ENCODE data around the gene KDF1.
"Not testable (repeated sequence)": the region's sequence is repeated elsewhere in the genome, so short reads cannot be mapped to it uniquely, and the experiment has no call there.

The KDF1 gene

GRCh38 chr1:26951216-26951615 lies 9.1 kb downstream of the KDF1 start:
- peaks cover 20% of the 10 kb centered on the region for H3K27me3 ChIP-seq
- no peak for TF ChIP-seq CTCF (IDR thresholded peaks at IDR 0.05)
- no peaks in the 10 kb centered on the region for H3K4me1 ChIP-seq (ENCODE audit: control insufficient read depth in 1 of 2, insufficient read depth in 1 of 2, low read depth in 1 of 2, low read length in 1 of 2)
- H3K27ac ChIP-seq: no peak overlapping the region
- H3K9me3 ChIP-seq: no peaks in the 10 kb centered on the region
- H3K36me3 ChIP-seq: peaks cover 9% of the 10 kb centered on the region
- no peak overlapping the region for H3K4me3 ChIP-seq (ENCODE audit: low read depth in 1 of 2, low read length in 1 of 2)

GRCh38 chr1:26950602-26951001 lies 9.7 kb downstream of the KDF1 start:
- H3K27me3 ChIP-seq: peaks cover 14% of the 10 kb centered on the region
- H3K27ac ChIP-seq: no peak overlapping the region
- H3K9me3 ChIP-seq: no peaks in the 10 kb centered on the region
- no peaks in the 10 kb centered on the region for H3K4me1 ChIP-seq (ENCODE audit: control insufficient read depth in 1 of 2, insufficient read depth in 1 of 2, low read depth in 1 of 2, low read length in 1 of 2)
- no peak for TF ChIP-seq CTCF (IDR thresholded peaks at IDR 0.05)
- H3K36me3 ChIP-seq: peaks cover 15% of the 10 kb centered on the region
- no peak overlapping the region for H3K4me3 ChIP-seq (ENCODE audit: low read depth in 1 of 2, low read length in 1 of 2)

GRCh38 chr1:26949926-26950319 lies 10.3 kb downstream of the KDF1 start:
- Histone ChIP-seq H3K9me3 (no peaks in the 10 kb centered on the region), H3K27ac (no peak overlapping the region), H3K4me1 (ENCODE audit: control insufficient read depth in 1 of 2, insufficient read depth in 1 of 2, low read depth in 1 of 2, low read length in 1 of 2) (no peaks in the 10 kb centered on the region), H3K27me3 (peaks cover 7% of the 10 kb centered on the region), H3K36me3 (peaks cover 22% of the 10 kb centered on the region), H3K4me3 (ENCODE audit: low read depth in 1 of 2, low read length in 1 of 2) (no peak overlapping the region)
- no peak for TF ChIP-seq CTCF (IDR thresholded peaks at IDR 0.05)

GRCh38 chr1:26949266-26949925 lies 10.9 kb downstream of the KDF1 start:
- Histone ChIP-seq H3K27ac (no peak overlapping the region), H3K36me3 (peaks cover 27% of the 10 kb centered on the region), H3K27me3 (peaks cover 7% of the 10 kb centered on the region), H3K4me1 (ENCODE audit: control insufficient read depth in 1 of 2, insufficient read depth in 1 of 2, low read depth in 1 of 2, low read length in 1 of 2) (no peaks in the 10 kb centered on the region), H3K4me3 (ENCODE audit: low read depth in 1 of 2, low read length in 1 of 2) (no peak overlapping the region), H3K9me3 (no peaks in the 10 kb centered on the region)
- no peak for TF ChIP-seq CTCF (IDR thresholded peaks at IDR 0.05)

- H3K27ac ChIP-seq; H3K9me3 ChIP-seq; H3K4me3 ChIP-seq (ENCODE audit: low read depth in 1 of 2, low read length in 1 of 2); H3K27me3 ChIP-seq; H3K4me1 ChIP-seq (ENCODE audit: control insufficient read depth in 1 of 2, insufficient read depth in 1 of 2, low read depth in 1 of 2, low read length in 1 of 2): not testable (repeated sequence)
- peaks cover 34% of the 10 kb centered on the region for H3K36me3 ChIP-seq
These were observed 11.6 kb downstream of the KDF1 start for GRCh38 chr1:26948725-26949057.

GRCh38 chr1:26946270-26946669 lies 14.0 kb downstream of the KDF1 start:
- H3K9me3 ChIP-seq: no peaks in the 10 kb centered on the region
- H3K36me3 ChIP-seq: peaks cover 59% of the 10 kb centered on the region
- H3K4me3 ChIP-seq (ENCODE audit: low read depth in 1 of 2, low read length in 1 of 2): no peak overlapping the region
- TF ChIP-seq CTCF (IDR thresholded peaks at IDR 0.05): no peak
- no peak overlapping the region for H3K27ac ChIP-seq
- H3K27me3 ChIP-seq: no peaks in the 10 kb centered on the region
- no peaks in the 10 kb centered on the region for H3K4me1 ChIP-seq (ENCODE audit: control insufficient read depth in 1 of 2, insufficient read depth in 1 of 2, low read depth in 1 of 2, low read length in 1 of 2)

Data from neutrophil (primary cell).